Measurements from ENCODE around the gene CNTN5.

Gene CNTN5

GRCh38 chr11:100141201-100141600 lies 1120.5 kb downstream of the CNTN5 start:
- no peak for DNase-seq

GRCh38 chr11:100151944-100152343 lies 1131.2 kb downstream of the CNTN5 start:
- no peak for DNase-seq

GRCh38 chr11:100152766-100153165 lies 1132.0 kb downstream of the CNTN5 start:
- DNase-seq: no peak

- no peak for DNase-seq
These were observed 1142.7 kb downstream of the CNTN5 start for GRCh38 chr11:100163471-100163870.

GRCh38 chr11:100174881-100175280 lies 1154.1 kb downstream of the CNTN5 start:
- DNase-seq: no peak

GRCh38 chr11:100176456-100176855 lies 1155.7 kb downstream of the CNTN5 start:
- no peak for DNase-seq

- no peak for DNase-seq
These were observed 1156.9 kb downstream of the CNTN5 start for GRCh38 chr11:100177651-100178050.

- DNase-seq: no peak
These were observed 1161.6 kb downstream of the CNTN5 start for GRCh38 chr11:100182350-100182749.

- no peak for DNase-seq
These were observed 1162.2 kb downstream of the CNTN5 start for GRCh38 chr11:100182927-100183326.

GRCh38 chr11:100185588-100185987 lies 1164.8 kb downstream of the CNTN5 start:
- DNase-seq: no peak

GRCh38 chr11:100188137-100188783 lies 1167.5 kb downstream of the CNTN5 start:
- no peak for DNase-seq

- DNase-seq: no peak
These were observed 1169.6 kb downstream of the CNTN5 start for GRCh38 chr11:100190395-100190794.

- no peak for DNase-seq
These were observed 1171.4 kb downstream of the CNTN5 start for GRCh38 chr11:100192181-100192580.

GRCh38 chr11:100203789-100204188 lies 1183.0 kb downstream of the CNTN5 start:
- no peak for DNase-seq

GRCh38 chr11:100205926-100206325 lies 1185.2 kb downstream of the CNTN5 start:
- no peak for DNase-seq

GRCh38 chr11:100208207-100208606 lies 1187.5 kb downstream of the CNTN5 start:
- no peak for DNase-seq

- DNase-seq: no peak
These were observed 1194.0 kb downstream of the CNTN5 start for GRCh38 chr11:100214791-100215190.

- no peak for DNase-seq
These were observed 1200.1 kb downstream of the CNTN5 start for GRCh38 chr11:100220801-100221200.

- no peak for DNase-seq
These were observed 1201.0 kb downstream of the CNTN5 start for GRCh38 chr11:100221791-100222190.

- no peak for DNase-seq
These were observed 1203.8 kb downstream of the CNTN5 start for GRCh38 chr11:100224541-100225034.

GRCh38 chr11:100229086-100229485 lies 1208.3 kb downstream of the CNTN5 start:
- no peak for DNase-seq

- no peak for DNase-seq
These were observed 1211.3 kb downstream of the CNTN5 start for GRCh38 chr11:100232006-100232405.

GRCh38 chr11:100235085-100235484 lies 1214.3 kb downstream of the CNTN5 start:
- no peak for DNase-seq

GRCh38 chr11:100240025-100240539 lies 1219.3 kb downstream of the CNTN5 start:
- DNase-seq: no peak

GRCh38 chr11:100247704-100248103 lies 1227.0 kb downstream of the CNTN5 start:
- DNase-seq: no peak

Measured in CD4-positive, alpha-beta T cell treated with Interleukin-10 for 1 hour (primary cell).